OCI-LY3 (cell line): Measurements from ENCODE around the gene CLEC2D.
"Not testable (repeated sequence)": the region's sequence is repeated elsewhere in the genome, so short reads cannot be mapped to it uniquely, and the experiment has no call there.

Source experiments
- H2AFZ ChIP-seq: fragments of 200-600, 300-600 bp; shearing (Covaris generic); 2 replicates; pipeline ENCODE4 v1.6.0; 2014; ENCODE audit warnings: antibody characterized with exemption, low read depth, low read length
- H3K27ac ChIP-seq: fragments of 200-600, 300-600 bp; sonication (generic); 2 replicates; pipeline ENCODE4 v1.5.1; 2014; ENCODE audit warnings: mild to moderate bottlenecking, low read length, moderate library complexity, mixed read lengths
- H3K27me3 ChIP-seq: fragments of 200-600, 300-600 bp; sonication (generic); 2 replicates; pipeline ENCODE4 v1.6.1; 2014; ENCODE audit warnings: low read depth, low read length, mixed read lengths
- H3K36me3 ChIP-seq: fragments of 200-600, 300-600 bp; sonication (generic); replicated peaks from 2 replicates; pipeline ENCODE3; 2014; ENCODE audit warnings: low read depth, low read length, mixed read lengths
- H3K4me1 ChIP-seq: fragments of 300-600, 200-600 bp; sonication (generic); 2 replicates; pipeline ENCODE4 v1.6.1; 2014; ENCODE audit warnings: low read length, mixed read lengths
- H3K4me2 ChIP-seq: fragments of 200-600, 300-600 bp; sonication (generic); 2 replicates; pipeline ENCODE4 v1.6.1; 2014; ENCODE audit warnings: low read length, mixed read lengths
- H3K4me3 ChIP-seq: fragments of 300-600, 200-600 bp; sonication (generic); 2 replicates; pipeline ENCODE4 v1.5.1; 2014; ENCODE audit warnings: antibody characterized with exemption, mild to moderate bottlenecking, low read length, moderate library complexity
- H3K79me2 ChIP-seq: fragments of 300-600, 200-600 bp; shearing (Covaris generic); 2 replicates; pipeline ENCODE4 v1.6.1; 2014; ENCODE audit warnings: mild to moderate bottlenecking, low read length, mixed read lengths
- H3K9ac ChIP-seq: fragments of 300-600, 200-600 bp; shearing (Covaris generic); 2 replicates; pipeline ENCODE4 v1.6.0; 2014; ENCODE audit warnings: mild to moderate bottlenecking, low read length, moderate library complexity
- H3K9me3 ChIP-seq: fragments of 200-600, 300-600 bp; shearing (Covaris generic); 2 replicates; pipeline ENCODE4 v1.6.1; 2014; ENCODE audit warnings: low read length, mixed read lengths; ENCODE audit not compliant: insufficient read depth
- H4K20me1 ChIP-seq: fragments of 200-600, 300-600 bp; sonication (generic); 2 replicates; pipeline ENCODE4 v1.6.1; 2016; ENCODE audit warnings: low read length, mixed read lengths; ENCODE audit not compliant: insufficient read depth
- CTCF ChIP-seq: fragments of 200-600, 300-600 bp; sonication (generic); IDR thresholded peaks from 2 replicates; pipeline ENCODE4 v1.5.1; 2014; ENCODE audit warnings: antibody characterized with exemption, low read length, low read depth
- EZH2phosphoT487 ChIP-seq: fragments of 200-600 bp; shearing (Covaris generic); IDR thresholded peaks from 2 replicates; pipeline ENCODE4 v1.6.1; 2018; ENCODE audit warnings: antibody characterized with exemption, mixed run types, low read depth

CLEC2D gene

GRCh38 chr12:9674226-9674590 lies 4.7 kb downstream of the CLEC2D start:
- Histone ChIP-seq H3K27me3 (no peaks in the 10 kb centered on the region), H3K9me3 (peaks cover 29% of the 10 kb centered on the region), H3K4me2 (peak overlapping the region; percentile 82), H3K9ac (peak overlapping the region; percentile 75), H3K36me3 (peaks cover 53% of the 10 kb centered on the region), H4K20me1 (no peaks in the 10 kb centered on the region), H3K27ac (peak overlapping the region; percentile 98), H3K4me3 (peak overlapping the region; percentile 58), H3K4me1 (peaks cover 60% of the 10 kb centered on the region), H2AFZ (no peak overlapping the region), H3K79me2 (peaks cover 91% of the 10 kb centered on the region)
- TF ChIP-seq EZH2phosphoT487, result no peak
- no peak for TF ChIP-seq CTCF

- H3K4me1 ChIP-seq, H3K4me3 ChIP-seq, H3K4me2 ChIP-seq, H2AFZ ChIP-seq, H3K9ac ChIP-seq, H3K27me3 ChIP-seq, H4K20me1 ChIP-seq, H3K27ac ChIP-seq: not testable (repeated sequence)
- peaks cover 50% of the 10 kb centered on the region for H3K79me2 ChIP-seq
- H3K9me3 ChIP-seq, result peaks cover 42% of the 10 kb centered on the region; the same call in 1 of the 2 replicates
- peaks cover 66% of the 10 kb centered on the region for H3K36me3 ChIP-seq
Measured at GRCh38 chr12:9682508-9682907, 13.0 kb downstream of the CLEC2D start.

- not testable (repeated sequence) for H3K4me2 ChIP-seq, H3K27ac ChIP-seq, H3K4me1 ChIP-seq, H3K9ac ChIP-seq, H3K27me3 ChIP-seq, H2AFZ ChIP-seq, H4K20me1 ChIP-seq, H3K4me3 ChIP-seq
- Histone ChIP-seq H3K36me3 (peaks cover 66% of the 10 kb centered on the region), H3K9me3 (peaks cover 40% of the 10 kb centered on the region; the same call in 1 of the 2 replicates), H3K79me2 (peaks cover 46% of the 10 kb centered on the region)
Measured at GRCh38 chr12:9682949-9683348, 13.4 kb downstream of the CLEC2D start.

DNA sequence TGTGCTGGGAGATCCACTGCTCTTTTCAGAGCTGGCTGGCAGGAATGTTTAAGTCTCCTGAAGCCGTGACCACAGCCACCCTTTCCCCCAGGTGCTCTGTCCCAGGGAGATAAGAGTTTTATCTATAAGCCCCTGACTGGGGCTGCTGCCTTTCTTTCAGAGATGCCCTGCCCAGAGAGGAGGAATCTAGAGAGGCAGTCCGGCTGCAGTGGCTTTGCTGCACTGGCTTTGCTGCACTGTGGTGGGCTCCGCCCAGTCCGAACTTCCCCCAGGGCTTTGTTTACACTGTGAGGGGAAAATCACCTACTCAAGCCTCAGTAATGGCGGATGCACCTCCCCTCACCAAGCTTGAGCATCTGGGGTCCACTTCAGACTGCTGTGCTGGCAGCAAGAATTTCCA lies 15.9 kb downstream of the CLEC2D start:
- not testable (repeated sequence) for H2AFZ ChIP-seq, H3K27ac ChIP-seq

GRCh38 chr12:9685915-9686314 lies 16.4 kb downstream of the CLEC2D start:
- Histone ChIP-seq H3K79me2 (peaks cover 24% of the 10 kb centered on the region), H2AFZ (no peak overlapping the region), H3K9me3 (peaks cover 25% of the 10 kb centered on the region; the same call in 1 of the 2 replicates), H3K27ac (no peak overlapping the region), H3K9ac (no peak overlapping the region), H3K4me3 (no peak overlapping the region), H3K36me3 (peaks cover 66% of the 10 kb centered on the region), H3K4me1 (no peaks in the 10 kb centered on the region; the same call in 1 of the 2 replicates), H3K4me2 (no peak overlapping the region), H3K27me3 (no peaks in the 10 kb centered on the region), H4K20me1 (no peaks in the 10 kb centered on the region)
- TF ChIP-seq CTCF (no peak), EZH2phosphoT487 (no peak)

More for the DNA sequence above, 15.9 kb downstream of the CLEC2D start:
- not testable (repeated sequence) for H3K4me2 ChIP-seq, H3K9ac ChIP-seq, H4K20me1 ChIP-seq, H3K27me3 ChIP-seq, H3K4me3 ChIP-seq, H3K4me1 ChIP-seq
- peaks cover 67% of the 10 kb centered on the region for H3K36me3 ChIP-seq
- H3K9me3 ChIP-seq, result peaks cover 31% of the 10 kb centered on the region; the same call in 1 of the 2 replicates
- peaks cover 24% of the 10 kb centered on the region for H3K79me2 ChIP-seq
